ENCODE data around the gene UBA5.

The UBA5 gene

DNA sequence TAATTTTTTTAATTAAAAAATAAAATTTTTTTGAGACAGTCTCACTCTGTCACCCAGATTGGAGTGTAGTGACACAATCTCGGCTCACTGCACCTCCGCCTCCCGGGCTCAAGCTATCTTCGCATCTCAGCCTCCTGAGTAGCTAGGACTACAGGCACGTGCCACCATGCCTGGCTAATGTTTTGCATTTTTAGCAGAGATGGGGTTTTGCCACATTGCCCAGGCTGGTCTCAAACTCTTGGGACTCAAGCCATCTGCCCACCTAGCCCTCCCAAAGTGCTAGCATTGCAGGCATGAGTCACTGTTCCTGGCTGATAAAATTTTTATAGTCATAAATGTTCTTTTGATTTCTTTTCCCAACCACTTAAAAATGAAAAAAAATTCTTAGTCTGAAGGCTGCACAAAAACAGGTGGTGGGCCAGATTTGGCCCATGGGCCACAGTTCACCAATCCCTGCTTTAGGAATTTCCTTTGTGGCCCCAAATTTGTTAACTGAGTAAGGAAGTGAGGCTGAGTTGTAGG, 9.2 kb downstream of the UBA5 start:
- DNase-seq (ENCODE audit: low spot score) = no peak
- peak overlapping the region; percentile 64 for H3K27ac ChIP-seq
- ChIA-PET POLR2A (ENCODE audit: low non-redundant PET) (no interaction called here), CTCF (interaction anchor here (0.7 to 1.5 kb wide), 2 partner anchors 14 to 1152 kb away, joined by 4 to 5 read pairs; no protein-coding TSS in a partner anchor)
- TF ChIP-seq, protein P1, sequence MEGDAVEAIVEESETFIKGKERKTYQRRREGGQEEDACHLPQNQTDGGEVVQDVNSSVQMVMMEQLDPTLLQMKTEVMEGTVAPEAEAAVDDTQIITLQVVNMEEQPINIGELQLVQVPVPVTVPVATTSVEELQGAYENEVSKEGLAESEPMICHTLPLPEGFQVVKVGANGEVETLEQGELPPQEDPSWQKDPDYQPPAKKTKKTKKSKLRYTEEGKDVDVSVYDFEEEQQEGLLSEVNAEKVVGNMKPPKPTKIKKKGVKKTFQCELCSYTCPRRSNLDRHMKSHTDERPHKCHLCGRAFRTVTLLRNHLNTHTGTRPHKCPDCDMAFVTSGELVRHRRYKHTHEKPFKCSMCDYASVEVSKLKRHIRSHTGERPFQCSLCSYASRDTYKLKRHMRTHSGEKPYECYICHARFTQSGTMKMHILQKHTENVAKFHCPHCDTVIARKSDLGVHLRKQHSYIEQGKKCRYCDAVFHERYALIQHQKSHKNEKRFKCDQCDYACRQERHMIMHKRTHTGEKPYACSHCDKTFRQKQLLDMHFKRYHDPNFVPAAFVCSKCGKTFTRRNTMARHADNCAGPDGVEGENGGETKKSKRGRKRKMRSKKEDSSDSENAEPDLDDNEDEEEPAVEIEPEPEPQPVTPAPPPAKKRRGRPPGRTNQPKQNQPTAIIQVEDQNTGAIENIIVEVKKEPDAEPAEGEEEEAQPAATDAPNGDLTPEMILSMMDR (conservative IDR thresholded peaks at IDR 0.05; ENCODE audit: low read depth) = no peak

DNA sequence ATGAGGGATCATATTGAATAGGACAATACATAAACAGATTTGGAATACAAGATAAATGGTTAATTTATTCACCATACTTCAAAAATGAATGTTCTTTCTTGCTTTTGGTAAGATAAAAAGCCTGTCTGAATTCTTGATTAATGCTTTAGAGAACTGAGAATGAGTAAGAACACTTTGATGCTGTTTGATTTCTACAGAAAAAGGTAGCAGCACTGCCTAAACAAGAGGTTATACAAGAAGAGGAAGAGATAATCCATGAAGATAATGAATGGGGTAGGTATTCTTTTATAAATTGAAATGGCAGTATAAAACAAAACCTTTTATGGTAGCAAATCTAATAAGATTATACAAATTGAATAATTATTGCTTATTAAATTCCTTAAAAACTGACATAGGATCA, 15.3 kb downstream of the UBA5 start:
- no peak for DNase-seq (ENCODE audit: low spot score)
- ChIA-PET CTCF (interaction anchor here (0.7 kb wide), 1 partner anchor 76 kb away, joined by 4 read pairs; no protein-coding TSS in a partner anchor), POLR2A (ENCODE audit: low non-redundant PET) (no interaction called here)
- no peak overlapping the region for H3K27ac ChIP-seq
- TF ChIP-seq, protein P1 (conservative IDR thresholded peaks at IDR 0.05; ENCODE audit: low read depth) = no peak

DNA sequence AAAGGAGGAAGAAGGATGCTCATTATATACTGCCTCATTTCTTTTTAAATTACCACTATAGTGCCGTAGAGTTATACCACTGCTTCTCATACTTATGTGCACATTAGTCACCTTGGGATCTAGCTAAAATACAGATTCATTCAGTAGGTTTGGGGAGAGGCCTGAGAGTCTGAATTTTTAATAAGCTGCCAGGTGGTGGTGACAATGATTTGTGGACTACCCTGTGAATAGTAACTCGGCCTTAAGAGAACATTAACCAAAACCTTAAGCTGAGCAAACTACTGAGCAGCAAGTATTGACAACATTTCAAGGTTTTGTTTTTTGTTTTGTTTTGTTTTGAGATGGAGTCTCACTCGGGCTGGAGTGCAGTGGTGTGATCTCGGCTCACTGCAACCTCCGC, 19.8 kb downstream of the UBA5 start:
- CTCF ChIA-PET = no interaction called here
- TF ChIP-seq, protein P1 (conservative IDR thresholded peaks at IDR 0.05; ENCODE audit: low read depth) = no peak
- POLR2A ChIA-PET (ENCODE audit: low non-redundant PET) = no interaction called here
- no peak overlapping the region for H3K27ac ChIP-seq
- DNase-seq (ENCODE audit: low spot score) = no peak

DNA sequence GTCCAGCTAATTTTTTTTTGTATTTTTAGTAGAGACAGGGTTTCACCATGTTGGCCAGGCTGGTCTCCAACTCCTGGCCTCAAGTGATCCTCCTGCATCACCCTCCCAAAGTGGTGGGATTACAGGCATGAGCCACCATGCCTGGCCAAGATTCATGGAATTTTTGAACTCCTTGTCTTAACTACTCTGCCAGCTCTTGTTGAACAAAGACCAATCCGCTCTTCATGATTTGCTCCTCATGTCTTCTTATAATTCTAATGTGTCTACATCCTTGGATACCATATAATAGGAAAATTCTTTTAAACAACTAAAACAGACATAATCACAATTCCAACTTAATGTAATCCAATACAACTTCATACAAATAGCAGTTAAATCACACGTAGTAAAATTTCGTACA, 21.3 kb downstream of the UBA5 start:
- CTCF ChIA-PET = interaction anchor here (0.6 kb wide), 1 partner anchor 1131 kb away, joined by 3 read pairs; no protein-coding TSS in a partner anchor

DNA sequence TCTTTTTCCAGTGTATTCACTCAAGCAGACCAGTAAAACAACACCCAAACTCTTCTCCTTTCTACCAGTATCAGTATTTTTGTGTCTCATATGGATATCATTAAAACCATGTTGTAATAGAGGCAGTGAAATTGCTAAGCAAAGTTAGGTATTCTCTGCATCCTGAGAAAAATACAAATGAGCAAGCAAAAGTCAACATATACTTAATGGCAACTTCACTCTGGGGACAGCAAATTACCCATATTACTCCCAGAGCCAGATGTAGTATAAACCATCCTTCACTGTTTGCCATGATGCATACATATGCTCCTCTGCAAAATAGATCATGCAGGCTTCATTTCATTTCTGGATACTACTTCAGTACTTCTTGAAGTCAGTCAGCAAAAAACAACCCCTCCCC, 22.1 kb downstream of the UBA5 start:
- POLR2A ChIA-PET (ENCODE audit: low non-redundant PET) = no interaction called here
- CTCF ChIA-PET = interaction anchor here (0.6 kb wide), 1 partner anchor 1131 kb away, joined by 3 read pairs; no protein-coding TSS in a partner anchor
- DNase-seq (ENCODE audit: low spot score) = no peak
- TF ChIP-seq, protein P1 (conservative IDR thresholded peaks at IDR 0.05; ENCODE audit: low read depth) = no peak
- no peak overlapping the region for H3K27ac ChIP-seq

More for the DNA sequence above, 21.3 kb downstream of the UBA5 start:
- H3K27ac ChIP-seq = no peak overlapping the region
- POLR2A ChIA-PET (ENCODE audit: low non-redundant PET) = no interaction called here
- TF ChIP-seq, protein P1 (conservative IDR thresholded peaks at IDR 0.05; ENCODE audit: low read depth) = no peak
- DNase-seq (ENCODE audit: low spot score) = no peak

DNA sequence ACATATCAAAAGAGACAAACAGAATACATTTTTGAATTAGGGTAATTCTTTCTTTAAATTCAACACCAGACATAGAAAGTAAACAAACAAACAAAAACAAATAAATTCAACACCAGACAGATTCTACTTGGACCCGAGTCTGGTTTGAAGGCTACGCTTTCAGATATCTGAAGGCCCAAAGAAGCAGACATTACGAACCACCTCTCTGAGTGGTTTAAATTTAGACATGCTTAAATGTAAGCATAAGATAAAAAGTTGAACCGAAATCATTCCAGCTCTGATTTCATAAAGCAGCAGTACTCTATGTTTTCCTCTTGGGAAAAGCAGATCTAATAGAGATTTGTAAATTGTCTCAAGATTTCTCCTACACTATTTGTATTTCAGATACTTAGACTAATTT, 29.9 kb downstream of the UBA5 start:
- TF ChIP-seq, protein P1 (conservative IDR thresholded peaks at IDR 0.05; ENCODE audit: low read depth) = no peak
- ChIA-PET POLR2A (ENCODE audit: low non-redundant PET) (no interaction called here), CTCF (no interaction called here)
- H3K27ac ChIP-seq = no peak overlapping the region
- DNase-seq (ENCODE audit: low spot score) = no peak

All from RWPE1 (cell line).